Activated CD4-positive, alpha-beta T cell treated with anti-CD3 and anti-CD28 coated beads, Interleukin-2, Interleukin-6, amounts not matched to agents 100 ng/mL and 50 ng/mL, durations not matched to agents 16 hours and 8 hours (primary cell): ENCODE results near the gene PIK3C2G.
"Not testable (repeated sequence)": the region's sequence is repeated elsewhere in the genome, so short reads cannot be mapped to it uniquely, and the experiment has no call there.

Experiments
- DNase-seq: peaks from one replicate; pipeline ENCODE4 v3.0.0-alpha.2; 2020

PIK3C2G gene

DNA sequence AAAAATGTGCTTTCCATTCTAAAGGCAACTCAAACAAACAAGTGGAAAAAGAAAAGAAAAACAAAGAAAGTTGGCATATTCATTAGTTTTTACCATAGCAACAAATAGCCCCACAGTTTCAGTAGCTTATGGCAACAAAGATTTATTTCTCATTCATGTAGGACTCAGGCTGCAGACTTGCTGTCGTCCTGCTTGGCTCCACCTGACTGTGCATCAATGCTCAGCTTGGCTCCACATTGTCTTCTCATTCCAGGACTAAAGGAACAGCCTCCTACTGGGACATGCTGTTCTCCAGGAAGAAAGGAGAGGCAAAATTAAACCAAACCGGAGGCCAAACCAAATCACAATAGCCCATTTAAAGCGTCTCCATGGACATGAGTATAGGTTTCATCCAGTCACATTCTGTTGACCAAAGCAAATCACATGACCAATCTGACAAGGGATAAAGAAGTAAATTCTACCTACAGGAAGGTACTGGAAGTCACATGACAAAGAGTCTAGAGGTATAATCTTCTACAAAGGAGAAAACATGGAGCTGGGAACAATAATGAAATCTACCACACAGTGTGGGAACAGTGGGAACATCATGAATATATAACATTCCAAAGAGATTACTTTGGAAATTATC is 222.5 kb downstream of the PIK3C2G start:
- no peak for DNase-seq

- no peak for DNase-seq
Observed at GRCh38 chr12:18486036-18486435, 224.7 kb downstream of the PIK3C2G start.

DNA sequence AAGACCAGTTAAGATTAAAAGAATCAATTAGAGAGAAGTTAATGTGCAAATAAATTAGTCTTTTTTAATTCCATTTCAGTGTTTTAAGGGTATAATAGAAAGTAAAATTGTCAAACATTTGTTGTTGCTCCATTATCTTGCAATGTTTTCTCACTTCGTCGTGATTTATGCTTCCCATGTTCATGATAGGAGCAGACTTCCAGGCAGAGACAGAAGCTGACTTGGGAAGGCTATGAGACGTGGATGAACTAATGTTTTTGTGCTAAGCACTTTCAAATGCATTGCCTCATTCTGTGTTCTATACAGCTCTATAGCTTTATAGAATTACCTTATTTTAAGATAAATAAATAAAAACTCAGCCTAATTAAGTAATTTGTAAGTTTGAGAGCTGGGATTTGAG is 226.2 kb downstream of the PIK3C2G start:
- no peak for DNase-seq

- no peak for DNase-seq
Observed at GRCh38 chr12:18492372-18493025, 231.2 kb downstream of the PIK3C2G start.

- DNase-seq: no peak
Observed at GRCh38 chr12:18496156-18496555, 234.8 kb downstream of the PIK3C2G start.

DNA sequence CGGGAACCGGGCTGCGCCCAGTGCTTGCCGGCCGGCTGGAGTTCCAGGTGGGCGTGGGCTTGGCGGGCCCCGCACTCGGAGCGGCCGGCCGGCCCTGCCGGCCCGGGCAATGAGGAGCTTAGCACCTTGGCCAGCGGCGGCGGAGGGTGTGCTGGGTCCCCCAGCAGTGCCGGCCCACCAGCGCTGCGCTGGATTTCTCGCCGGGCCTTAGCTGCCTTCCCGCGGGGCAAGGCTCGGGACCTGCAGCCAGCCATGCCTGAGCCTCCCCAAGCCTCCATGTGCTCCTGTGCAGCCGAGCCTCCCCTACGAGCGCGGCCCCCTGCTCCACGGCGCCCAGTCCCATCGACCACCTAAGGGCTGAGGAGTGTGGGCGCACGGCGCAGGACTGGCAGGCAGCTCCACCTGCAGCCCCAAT is 238.8 kb downstream of the PIK3C2G start:
- DNase-seq: not testable (repeated sequence)

- not testable (repeated sequence) for DNase-seq
Observed at GRCh38 chr12:18500736-18501135, 239.4 kb downstream of the PIK3C2G start.

DNA sequence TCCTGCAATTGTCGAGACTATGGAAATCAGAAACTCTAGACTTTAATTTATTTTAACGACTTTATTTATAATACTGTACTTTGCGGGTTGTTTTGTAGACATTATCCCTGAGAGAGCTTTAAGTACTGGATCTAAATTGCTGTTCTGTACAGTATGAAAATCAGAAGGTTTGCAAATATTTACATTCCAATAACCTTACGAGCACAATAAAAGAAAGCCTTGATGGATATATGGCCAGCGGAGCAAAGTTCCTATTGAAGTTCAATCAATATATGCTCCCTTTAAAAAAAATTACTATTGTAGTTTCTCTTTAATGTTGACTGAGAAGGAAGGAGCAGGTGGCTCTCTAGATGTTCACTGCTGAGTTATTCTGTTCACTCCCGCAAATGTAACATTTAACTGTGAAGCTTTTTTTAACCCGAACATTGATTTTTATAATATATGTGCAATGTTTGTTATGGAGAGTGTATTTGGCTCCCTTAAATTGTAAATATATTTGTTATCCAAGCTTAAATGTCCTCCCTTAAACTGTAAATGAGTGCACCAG is 241.2 kb downstream of the PIK3C2G start:
- DNase-seq: no peak

DNA sequence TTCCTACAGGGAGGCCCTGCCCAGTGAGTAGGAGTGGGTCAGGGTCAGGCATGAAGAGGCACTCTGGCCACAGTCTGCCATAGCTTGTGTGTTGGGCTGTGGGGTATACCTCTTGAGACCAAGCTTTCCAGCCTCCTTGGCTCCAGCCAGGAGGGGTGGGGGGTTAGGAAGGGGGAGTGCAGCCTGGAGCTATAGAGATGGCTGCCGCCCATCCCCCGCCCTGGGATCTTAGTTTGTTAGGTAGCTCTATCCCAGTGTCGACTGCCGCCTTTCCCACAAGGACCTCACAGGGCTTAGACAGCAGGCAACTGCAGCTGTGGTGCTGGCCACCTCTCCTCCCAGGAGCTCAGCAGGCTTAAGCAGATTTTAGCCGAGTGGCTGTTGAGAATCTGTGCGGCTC is 260.1 kb downstream of the PIK3C2G start:
- DNase-seq: no peak

GRCh38 chr12:18522806-18523205 is 261.5 kb downstream of the PIK3C2G start:
- DNase-seq: no peak

- DNase-seq: not testable (repeated sequence)
Observed at GRCh38 chr12:18542497-18542896, 281.2 kb downstream of the PIK3C2G start.

DNA sequence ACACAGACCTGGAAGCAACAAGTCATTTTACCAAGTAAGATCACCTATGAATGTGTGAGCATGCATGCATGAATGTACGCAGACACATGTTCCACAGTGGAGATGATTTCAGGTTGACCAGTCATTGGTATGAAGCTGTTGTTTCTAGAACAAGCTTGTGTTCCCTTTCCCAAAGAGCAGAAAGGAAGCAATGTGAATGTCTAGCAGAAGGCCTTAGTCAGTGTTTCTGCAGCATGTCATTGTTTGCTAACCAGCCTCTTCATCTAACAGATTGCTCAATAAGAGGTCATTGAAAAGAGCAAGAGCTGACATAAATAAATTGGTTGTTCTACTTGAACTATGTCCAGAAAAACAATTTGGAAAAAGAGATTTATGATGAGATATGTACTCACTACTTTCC is 285.1 kb downstream of the PIK3C2G start:
- no peak for DNase-seq

- DNase-seq: no peak
Observed at GRCh38 chr12:18549598-18549997, 288.3 kb downstream of the PIK3C2G start.

DNA sequence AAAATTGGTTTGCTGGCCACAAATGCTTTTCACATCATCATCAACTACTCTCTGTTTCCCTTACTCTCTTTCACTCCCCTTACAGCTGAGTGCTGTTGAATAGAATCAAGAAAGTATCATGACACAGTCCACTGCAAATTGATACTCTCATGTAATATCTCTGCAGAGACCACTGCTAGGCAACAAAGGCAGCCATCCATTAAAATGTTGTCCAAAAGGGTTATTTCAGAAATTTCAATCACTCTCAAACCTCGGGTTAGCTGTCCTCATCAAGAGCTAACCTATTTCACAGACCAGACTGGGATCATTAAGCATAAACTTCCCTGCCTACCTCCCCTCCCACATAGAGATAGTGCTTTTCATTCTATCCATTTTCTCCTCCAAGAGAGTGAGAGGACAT is 289.8 kb downstream of the PIK3C2G start:
- no peak for DNase-seq

- DNase-seq: no peak
Observed at GRCh38 chr12:18551701-18552100, 290.4 kb downstream of the PIK3C2G start.

DNA sequence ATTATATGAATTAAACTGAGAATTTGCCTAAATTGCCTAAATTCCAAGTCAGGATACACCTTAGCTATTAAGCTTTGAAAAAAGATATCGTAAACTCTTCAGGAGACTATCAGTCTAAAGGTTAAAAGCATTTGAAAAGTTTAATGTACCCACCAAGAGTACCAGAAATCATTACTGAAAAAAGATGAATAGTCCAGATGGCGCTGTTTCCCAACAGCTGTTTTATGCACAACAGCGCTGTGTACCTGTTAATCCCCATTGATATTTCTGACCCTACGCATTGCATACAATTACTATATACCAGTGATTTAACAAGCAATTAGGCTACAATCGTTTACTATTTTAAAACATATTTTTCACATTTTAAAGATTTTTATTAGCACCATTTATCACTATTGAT is 291.5 kb downstream of the PIK3C2G start:
- DNase-seq: no peak

DNA sequence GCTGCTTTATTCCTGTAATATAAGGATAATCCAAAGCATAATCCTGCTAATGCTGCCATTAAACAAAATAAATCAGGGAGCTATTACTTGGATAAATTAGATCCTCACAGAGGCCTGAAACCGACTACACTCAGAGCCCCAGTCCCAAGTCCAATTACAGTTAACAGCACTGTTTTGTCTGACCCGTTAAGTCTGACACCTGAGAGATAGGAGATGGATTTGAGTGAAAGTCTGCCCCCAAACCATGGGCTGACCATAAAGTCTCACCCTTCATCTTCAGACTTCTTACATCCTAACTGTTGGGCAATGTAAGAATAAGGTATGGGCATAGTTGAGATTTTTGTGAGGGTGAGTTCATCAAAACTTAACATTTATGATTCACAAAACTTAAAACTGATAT is 294.8 kb downstream of the PIK3C2G start:
- DNase-seq: no peak

DNA sequence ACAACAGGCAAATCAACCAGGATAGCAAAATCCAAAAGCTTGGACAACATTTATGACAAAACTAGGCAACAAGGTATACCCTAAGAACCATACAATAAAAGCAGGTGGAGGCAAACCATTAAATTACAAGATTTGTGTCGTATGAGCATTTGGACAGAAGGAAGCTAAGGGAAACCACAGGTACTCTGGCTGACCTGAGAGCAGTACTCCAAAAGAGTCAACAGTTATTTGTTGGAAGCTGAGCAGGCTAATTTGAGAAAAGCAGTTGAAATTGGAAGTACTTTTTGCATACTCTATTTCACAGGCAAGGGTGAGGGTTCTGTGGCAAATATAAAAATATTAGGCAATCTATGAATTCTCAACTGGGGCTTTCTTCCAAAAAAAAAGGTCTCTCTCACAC is 297.9 kb downstream of the PIK3C2G start:
- DNase-seq: no peak

GRCh38 chr12:18562531-18562930 is 301.2 kb downstream of the PIK3C2G start:
- DNase-seq: no peak

GRCh38 chr12:18564306-18564705 is 303.0 kb downstream of the PIK3C2G start:
- no peak for DNase-seq

DNA sequence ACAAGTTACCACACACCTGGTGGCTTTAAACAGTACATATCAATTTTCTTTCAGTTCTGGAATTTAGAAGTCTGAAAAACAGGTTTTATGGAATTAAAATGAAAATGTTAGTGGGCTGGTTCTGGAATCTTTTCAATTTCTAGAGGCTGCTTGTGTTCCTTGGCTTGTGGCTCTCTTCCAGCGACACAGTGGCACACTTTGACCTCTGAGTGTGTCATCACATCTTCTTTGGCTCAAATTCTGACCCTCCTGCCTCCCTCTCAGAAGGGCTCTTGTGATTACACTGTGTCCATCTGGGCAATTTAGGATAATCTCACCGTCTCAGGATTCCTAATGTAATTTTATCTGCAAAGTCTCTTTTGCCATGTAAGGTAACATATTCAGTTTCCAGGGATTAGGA is 306.5 kb downstream of the PIK3C2G start:
- no peak for DNase-seq

GRCh38 chr12:18570543-18570942 is 309.2 kb downstream of the PIK3C2G start:
- DNase-seq: no peak

DNA sequence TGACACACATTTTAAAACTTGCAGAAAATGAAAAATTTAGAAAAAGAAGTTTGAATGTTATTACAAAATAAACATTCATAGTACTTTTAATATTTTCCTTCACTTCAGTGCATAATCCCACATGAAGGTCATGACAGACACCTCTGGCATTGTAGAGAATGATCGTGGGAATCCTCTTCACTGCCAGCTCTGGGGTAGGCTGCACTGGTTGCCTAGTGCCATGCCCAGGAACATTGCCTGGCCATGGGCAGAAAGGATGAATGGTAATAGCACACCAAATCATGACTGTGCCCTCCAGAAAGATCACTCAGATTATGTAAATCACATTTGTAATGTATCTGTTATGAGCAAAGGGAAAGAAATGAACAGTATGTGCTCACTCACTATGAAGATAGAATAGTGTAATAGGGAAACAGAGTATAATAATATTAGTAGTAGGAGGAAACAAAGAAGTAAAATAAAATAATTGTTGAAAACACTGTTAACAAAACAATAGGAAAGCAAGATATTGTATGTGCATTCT is 314.8 kb downstream of the PIK3C2G start:
- DNase-seq: no peak

- no peak for DNase-seq
Observed at GRCh38 chr12:18576648-18577047, 315.3 kb downstream of the PIK3C2G start.
